Naive thymus-derived CD8-positive, alpha-beta T cell (primary cell): ENCODE data around the gene SLF2. TPM values are rescaled to one million over a fixed set of nuclear protein-coding genes. Genes with fewer than 3 reads are reported as not detected.

Experiments
- ATAC-seq, 2 donors: fragments of 150-1000 bp; cut with Tn5 transposase in 1 of 2; sonication (Bioruptor Pico), chemical (Tn5 transposase) in 1 of 2; 1 replicate in 1 of 2; 2 replicates in 1 of 2; pipeline ENCODE4 v1.10.0; 2021; ENCODE audit warnings: mild to moderate bottlenecking in 2 of 2, moderate library complexity in 2 of 2
- POLR2A ChIA-PET: fragments of 350-600 bp; sonication (Branson Sonifier 250); formaldehyde crosslinking; loops from one replicate; lab custom pipeline; 2021; ENCODE audit warnings: antibody characterized with exemption; lab: Charles Lee
- DNase-seq, 10 donors: peaks; one replicate each; pipeline versions ENCODE4 v3.0.0 to v3.0.0-alpha.2; 2020 to 2022
- H3K27ac Mint-ChIP-seq, 10 donors: one replicate each; pipeline ENCODE4 v1.8.0; 2020 to 2022; ENCODE audit warnings: mild to moderate bottlenecking in 10 of 10, mixed read lengths in 10 of 10, moderate library complexity in 4 of 10, inconsistent platforms in 1 of 10
- H3K27me3 Mint-ChIP-seq, 5 donors: one replicate each; pipeline ENCODE4 v1.8.0; 2021 to 2022; ENCODE audit warnings: mixed read lengths in 5 of 5
- H3K36me3 Mint-ChIP-seq, 3 donors: one replicate each; pipeline ENCODE4 v1.8.0; 2020 to 2022; ENCODE audit warnings: mixed read lengths in 3 of 3, mild to moderate bottlenecking in 2 of 3, inconsistent platforms in 1 of 3
- H3K4me1 Mint-ChIP-seq, 4 donors: one replicate each; pipeline ENCODE4 v1.8.0; 2021 to 2022; ENCODE audit warnings: mixed read lengths in 4 of 4
- H3K4me3 Mint-ChIP-seq, 10 donors: one replicate each; pipeline ENCODE4 v1.8.0; 2020 to 2022; ENCODE audit warnings: mild to moderate bottlenecking in 10 of 10, mixed read lengths in 10 of 10, moderate library complexity in 6 of 10, inconsistent platforms in 1 of 10
- H3K9me3 Mint-ChIP-seq, 9 donors: one replicate each; pipeline ENCODE4 v1.8.0; 2020 to 2022; ENCODE audit warnings: mixed read lengths in 9 of 9, mild to moderate bottlenecking in 3 of 9, inconsistent platforms in 1 of 9, moderate library complexity in 1 of 9
- polyA plus RNA-seq, 3 donors: library from polyadenylated mRNA; unstranded; fragments of 300-500 nt; fragmentation: Illumina TruSeq; gene quantifications; one replicate each; pipeline ENCODE4 v1.2.3, GENCODE V29; 2021
- total RNA-seq, 8 experiments: library from RNA in 2 of 8; stranded (reverse) in 2 of 8; gene quantifications; one replicate each; pipeline ENCODE4 v1.2.3 and lab custom pipeline; 2021 to 2026

SLF2 gene
- total and polyA plus RNA-seq, 5 experiments from 2014 or later: 9.7 to 46.1 (median 11.2) TPM

GRCh38 chr10:100987685-100988049, 74.9 kb downstream of the SLF2 start:
- Mint-ChIP-seq H3K27ac (peak overlapping the region; percentile 85 to 97 (median 95)), H3K36me3 (peaks cover 5 to 43% (median 16%) of the 10 kb centered on the region in 3 donors), H3K4me1 (peaks cover 21 to 56% (median 44%) of the 10 kb centered on the region in 4 donors), H3K27me3 (no peaks in the 10 kb centered on the region), H3K9me3 (no peaks in the 10 kb centered on the region), H3K4me3 (peak overlapping the region; percentile 95 to 100 (median 97))
- no peak for DNase-seq
- POLR2A ChIA-PET: interaction anchor here (0.7 to 6.7 kb wide), 5 partner anchors 10 to 74 kb away, joined by 3 to 82 read pairs (median 3); partner anchors contain the start of genes LZTS2, PDZD7 and SFXN3
- ATAC-seq: peak; percentile 2 to 8

DNA sequence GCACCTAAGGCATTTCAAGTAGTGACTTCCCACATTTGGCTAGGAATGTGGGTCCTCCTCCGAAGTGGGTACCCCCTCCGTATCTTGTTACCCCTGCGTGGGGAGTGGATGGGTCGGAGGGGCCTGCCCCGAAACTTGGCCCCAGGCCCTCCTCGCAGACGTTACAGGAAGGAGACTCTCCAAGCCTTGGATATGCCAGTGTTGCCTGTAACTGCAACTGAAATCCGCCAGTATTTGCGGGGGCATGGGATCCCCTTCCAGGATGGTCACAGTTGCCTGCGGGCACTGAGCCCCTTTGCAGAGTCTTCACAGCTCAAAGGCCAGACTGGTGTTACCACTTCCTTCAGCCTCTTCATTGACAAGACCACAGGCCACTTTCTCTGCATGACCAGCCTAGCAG, 75.4 kb downstream of the SLF2 start:
- DNase-seq (no peak), ATAC-seq (no peak)
- H3K36me3 Mint-ChIP-seq: peaks cover 5 to 45% (median 14%) of the 10 kb centered on the region in 3 donors
- H3K27ac Mint-ChIP-seq: peak overlapping the region in 3 of 10 donors; percentile 85 to 94 (median 90)
- H3K27me3 Mint-ChIP-seq: no peaks in the 10 kb centered on the region
- H3K4me1 Mint-ChIP-seq: peaks cover 21 to 56% (median 44%) of the 10 kb centered on the region in 4 donors
- POLR2A ChIA-PET: interaction anchor here (6.7 kb wide), 1 partner anchor 9 kb away, joined by 82 read pairs; the partner anchor contains the start of gene LZTS2
- H3K4me3 Mint-ChIP-seq: peak overlapping the region; percentile 95 to 100 (median 97)
- no peaks in the 10 kb centered on the region for H3K9me3 Mint-ChIP-seq

DNA sequence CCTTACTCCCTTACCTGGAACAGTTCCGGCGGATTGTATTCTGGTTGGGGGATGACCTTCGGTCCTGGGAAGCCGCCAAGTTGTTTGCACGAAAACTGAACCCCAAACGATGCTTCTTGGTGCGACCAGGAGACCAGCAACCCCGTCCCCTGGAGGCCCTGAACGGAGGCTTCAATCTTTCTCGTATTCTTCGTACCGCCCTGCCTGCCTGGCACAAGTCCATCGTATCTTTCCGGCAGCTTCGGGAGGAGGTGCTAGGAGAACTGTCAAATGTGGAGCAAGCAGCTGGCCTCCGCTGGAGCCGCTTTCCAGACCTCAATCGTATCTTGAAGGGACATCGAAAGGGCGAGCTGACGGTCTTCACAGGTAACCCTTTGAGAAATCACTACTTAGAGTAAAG, 76.3 kb downstream of the SLF2 start:
- peaks cover 5 to 48% (median 14%) of the 10 kb centered on the region in 3 donors for H3K36me3 Mint-ChIP-seq
- no peak overlapping the region for H3K27ac Mint-ChIP-seq
- H3K4me3 Mint-ChIP-seq: peak overlapping the region in 5 of 10 donors; percentile 28 to 71 (median 41)
- H3K9me3 Mint-ChIP-seq: no peaks in the 10 kb centered on the region
- H3K4me1 Mint-ChIP-seq: peaks cover 20 to 56% (median 44%) of the 10 kb centered on the region in 4 donors
- H3K27me3 Mint-ChIP-seq: no peaks in the 10 kb centered on the region
- ATAC-seq: no peak
- POLR2A ChIA-PET: interaction anchor here (6.7 kb wide), 1 partner anchor 8 kb away, joined by 82 read pairs; the partner anchor contains the start of gene LZTS2
- no peak for DNase-seq

GRCh38 chr10:100993986-100994708, 81.4 kb downstream of the SLF2 start:
- no peak for DNase-seq
- Mint-ChIP-seq H3K9me3 (no peaks in the 10 kb centered on the region), H3K4me1 (peaks cover 28 to 37% (median 34%) of the 10 kb centered on the region in 4 donors), H3K36me3 (peaks cover 5 to 41% (median 11%) of the 10 kb centered on the region in 3 donors), H3K4me3 (peak overlapping the region in 1 of 10 donors; percentile 59), H3K27me3 (no peaks in the 10 kb centered on the region), H3K27ac (peak overlapping the region in 8 of 10 donors; percentile 17 to 93 (median 66))
- no peak for ATAC-seq
- POLR2A ChIA-PET: no interaction called here

DNA sequence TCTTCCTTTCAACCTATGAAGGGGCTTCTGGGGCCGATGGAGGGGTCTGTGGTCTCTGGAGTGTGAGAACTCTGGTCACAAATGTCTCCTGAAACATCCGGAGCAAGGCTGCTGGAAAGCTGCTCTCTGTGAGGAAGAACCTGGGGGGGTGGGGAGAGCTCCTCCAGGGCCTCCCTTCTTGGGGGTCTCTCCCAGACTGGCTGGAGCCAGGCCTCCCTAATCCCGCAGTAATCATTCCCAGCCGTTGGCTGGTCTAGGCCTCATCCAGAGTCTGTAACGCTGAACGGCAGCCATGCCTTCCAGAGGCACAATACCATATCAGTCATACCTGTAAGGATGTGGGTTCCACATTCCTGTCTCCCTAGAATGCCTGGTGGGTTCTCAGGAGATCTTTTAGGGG, 82.4 kb downstream of the SLF2 start:
- H3K4me1 Mint-ChIP-seq: peaks cover 28 to 35% (median 29%) of the 10 kb centered on the region in 4 donors
- H3K4me3 Mint-ChIP-seq: peak overlapping the region in 7 of 10 donors; percentile 26 to 91 (median 61)
- no peaks in the 10 kb centered on the region for H3K9me3 Mint-ChIP-seq
- H3K27ac Mint-ChIP-seq: peak overlapping the region in 7 of 10 donors; percentile 41 to 93 (median 77)
- H3K27me3 Mint-ChIP-seq: no peaks in the 10 kb centered on the region
- DNase-seq (no peak), ATAC-seq (no peak)
- peaks cover 5 to 34% (median 9%) of the 10 kb centered on the region in 3 donors for H3K36me3 Mint-ChIP-seq
- POLR2A ChIA-PET: interaction anchor here (5.7 kb wide), 1 partner anchor 8 kb away, joined by 82 read pairs; the partner anchor contains the start of genes MRPL43 and TWNK

- Mint-ChIP-seq H3K27me3 (no peaks in the 10 kb centered on the region), H3K4me3 (peak overlapping the region; percentile 81 to 95 (median 92)), H3K9me3 (no peaks in the 10 kb centered on the region), H3K27ac (peak overlapping the region; percentile 87 to 97 (median 94)), H3K36me3 (peaks cover 0 to 18% (median 0%) of the 10 kb centered on the region in 3 donors), H3K4me1 (peaks cover 25 to 33% (median 30%) of the 10 kb centered on the region in 4 donors)
- ATAC-seq: peak; percentile 18 to 27
- POLR2A ChIA-PET: interaction anchor here (0.6 to 5.7 kb wide), 15 partner anchors 9 to 1921 kb away, joined by 3 to 82 read pairs (median 4); partner anchors contain the start of genes CNNM2, KAZALD1, MRPL43 and PDZD7
- DNase-seq: peak in 7 of 10 donors; percentile 28 to 55 (median 49)
Measured at GRCh38 chr10:100996678-100997359, 84.1 kb downstream of the SLF2 start.

DNA sequence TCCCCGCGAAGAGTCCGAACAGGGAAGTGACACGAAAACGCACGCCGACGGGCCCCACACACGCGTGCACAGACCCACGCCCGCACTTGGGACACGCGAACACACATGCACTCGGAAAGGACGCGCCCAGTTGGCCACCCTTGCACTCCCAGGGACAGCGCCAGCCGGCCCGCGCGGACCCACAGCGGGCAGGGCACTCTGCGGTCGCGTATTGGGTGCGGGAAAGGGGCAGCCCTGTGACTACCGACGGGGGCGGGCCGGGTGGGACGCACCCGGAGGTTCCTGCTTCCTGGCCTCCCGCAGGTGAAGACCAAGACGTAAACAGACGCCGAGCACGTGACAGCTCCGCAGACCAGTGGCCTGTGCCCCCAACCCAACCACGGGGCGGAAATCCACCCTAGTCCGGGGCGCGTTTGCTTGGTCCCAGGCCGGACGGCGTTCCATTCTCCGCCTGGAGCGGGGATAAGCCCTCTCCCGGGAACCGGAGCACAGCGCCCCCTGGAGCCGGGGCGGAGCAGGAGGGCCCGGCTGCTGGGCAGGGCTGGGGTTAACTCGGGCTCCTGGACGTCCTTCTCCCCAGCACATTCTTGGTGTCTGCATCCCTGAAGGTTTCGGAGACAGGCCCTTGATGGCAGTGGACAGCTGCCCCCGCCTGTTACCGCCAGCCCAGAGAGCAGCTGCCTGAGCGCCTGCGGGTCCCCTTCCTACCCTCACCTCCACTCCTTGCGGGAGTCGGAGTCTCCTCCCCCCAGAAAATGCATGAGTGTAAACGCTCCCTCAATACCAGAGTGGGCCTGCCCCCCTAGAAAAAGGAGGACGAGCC, 84.8 kb downstream of the SLF2 start:
- Mint-ChIP-seq H3K4me1 (peaks cover 25 to 33% (median 30%) of the 10 kb centered on the region in 4 donors), H3K27ac (peak overlapping the region; percentile 87 to 97 (median 94)), H3K4me3 (peak overlapping the region; percentile 81 to 95 (median 92)), H3K36me3 (peaks cover 0 to 15% (median 0%) of the 10 kb centered on the region in 3 donors), H3K27me3 (no peaks in the 10 kb centered on the region), H3K9me3 (no peaks in the 10 kb centered on the region)
- ATAC-seq (peak; percentile 42 to 50), DNase-seq (peak; percentile 40 to 87 (median 72))
- POLR2A ChIA-PET: interaction anchor here (0.6 to 5.7 kb wide), 17 partner anchors 9 to 1920 kb away, joined by 3 to 82 read pairs (median 4); partner anchors contain the start of genes CNNM2, DPCD, KAZALD1 and MRPL43

DNA sequence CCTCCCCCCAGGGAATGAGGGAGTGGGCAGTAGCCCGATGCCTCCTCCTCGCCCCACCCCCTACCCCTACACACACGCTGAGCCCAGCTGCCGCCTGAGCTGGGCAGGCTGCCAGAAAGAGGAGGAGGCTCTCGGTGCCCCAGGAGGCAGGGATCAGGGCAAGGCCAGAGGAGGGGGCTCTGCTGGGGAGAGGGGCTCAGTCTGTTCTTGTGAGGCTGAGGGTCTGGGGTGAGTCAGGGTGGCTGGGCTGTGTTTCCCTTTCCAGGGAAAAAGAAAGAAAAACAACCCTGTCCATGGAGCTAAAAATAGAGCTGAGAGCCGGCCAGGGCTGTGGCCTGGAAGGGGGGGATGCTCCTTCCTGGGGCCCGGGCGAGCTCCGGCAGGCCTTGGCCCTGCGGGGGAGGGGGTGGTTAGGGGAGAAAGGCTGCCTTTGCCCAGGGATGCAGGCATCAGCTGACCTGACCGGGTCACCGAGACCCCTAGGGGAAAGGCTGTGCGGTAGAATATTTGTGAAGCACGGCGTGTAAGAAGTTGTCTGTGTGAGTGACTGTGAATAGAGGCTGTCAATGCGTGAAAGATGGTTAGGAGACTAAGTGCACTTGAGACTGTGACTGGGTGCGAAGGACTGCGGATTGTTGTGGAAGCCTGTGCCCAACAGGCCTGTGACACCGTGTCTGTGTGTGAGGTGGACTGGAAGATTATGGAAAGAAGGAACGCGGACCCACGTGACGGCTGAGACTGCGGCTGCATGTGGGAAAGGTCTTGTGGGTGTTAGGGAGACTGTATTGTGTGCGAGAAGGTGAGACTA, 85.6 kb downstream of the SLF2 start:
- DNase-seq (peak in 9 of 10 donors; percentile 54 to 85 (median 68)), ATAC-seq (peak; percentile 25 to 34)
- Mint-ChIP-seq H3K4me3 (peak overlapping the region; percentile 81 to 95 (median 92)), H3K36me3 (peaks cover 0 to 9% (median 0%) of the 10 kb centered on the region in 3 donors), H3K4me1 (peaks cover 25 to 33% (median 30%) of the 10 kb centered on the region in 4 donors), H3K9me3 (no peaks in the 10 kb centered on the region), H3K27me3 (no peaks in the 10 kb centered on the region), H3K27ac (peak overlapping the region; percentile 87 to 97 (median 93))
- POLR2A ChIA-PET: interaction anchor here (0.6 to 5.7 kb wide), 15 partner anchors 10 to 590 kb away, joined by 3 to 82 read pairs (median 4); partner anchors contain the start of genes DPCD, KAZALD1, MRPL43 and PDZD7

- Mint-ChIP-seq H3K4me1 (peaks cover 25 to 33% (median 30%) of the 10 kb centered on the region in 4 donors), H3K36me3 (peaks cover 0 to 7% (median 0%) of the 10 kb centered on the region in 3 donors), H3K27me3 (no peaks in the 10 kb centered on the region), H3K9me3 (no peaks in the 10 kb centered on the region), H3K4me3 (peak overlapping the region; percentile 81 to 95 (median 92)), H3K27ac (peak overlapping the region; percentile 87 to 97 (median 93))
- ATAC-seq (peak; percentile 68 to 73), DNase-seq (peak; percentile 64 to 87 (median 80))
- POLR2A ChIA-PET: interaction anchor here (0.7 to 5.7 kb wide), 11 partner anchors 9 to 87 kb away, joined by 3 to 82 read pairs (median 4); partner anchors contain the start of genes MRPL43, PDZD7, SFXN3 and SLF2
Measured at GRCh38 chr10:100998991-100999741, 86.4 kb downstream of the SLF2 start.

- DNase-seq (no peak), ATAC-seq (no peak)
- Mint-ChIP-seq H3K4me3 (peak within 1 kb of the TSS; percentile 81 to 95 (median 92)), H3K27ac (peak within 1 kb of the TSS; percentile 87 to 97 (median 93)), H3K4me1 (peaks cover 22 to 33% (median 30%) of the 10 kb centered on the region in 4 donors), H3K27me3 (no peaks in the 10 kb centered on the region), H3K9me3 (no peaks in the 10 kb centered on the region), H3K36me3 (peaks cover 0 to 3% (median 0%) of the 10 kb centered on the region in 3 donors)
- POLR2A ChIA-PET: interaction anchor here (0.8 to 5.7 kb wide), 8 partner anchors 8 to 32 kb away, joined by 3 to 82 read pairs (median 4); partner anchors contain the start of genes MRPL43, PDZD7, SFXN3 and TWNK
Measured at GRCh38 chr10:100999742-101000126, 87.0 kb downstream of the SLF2 start, which contains the start of gene LZTS2. Gene LZTS2, plus strand, starts transcription at chr10:100999808. Its CDS starts 2,731 bp downstream, at chr10:101002539.
